HG03095 (cell line): ENCODE results near the gene HNRNPF.
A peak's percentile ranks its signal among the peaks of the same experiment; 100 is the strongest.
"Not testable (repeated sequence)": the region's sequence is repeated elsewhere in the genome, so short reads cannot be mapped to it uniquely, and the experiment has no call there.

Experiments used
- ATAC-seq: cut with Tn5 transposase; IDR thresholded peaks from one replicate; pipeline ENCODE4 v1.9.1; 2021; ENCODE audit warnings: moderate library complexity; ENCODE audit not compliant: unreplicated experiment

Gene HNRNPF

GRCh38 chr10:43351301-43351700, 57.7 kb downstream of the HNRNPF start:
- no peak for ATAC-seq

- no peak for ATAC-seq
Measured at GRCh38 chr10:43350686-43351085, 58.3 kb downstream of the HNRNPF start.

GRCh38 chr10:43350156-43350555, 58.8 kb downstream of the HNRNPF start:
- ATAC-seq: no peak

GRCh38 chr10:43348511-43349312, 60.3 kb downstream of the HNRNPF start:
- peak; percentile 99 for ATAC-seq

GRCh38 chr10:43347997-43348396, 61.0 kb downstream of the HNRNPF start:
- no peak for ATAC-seq

GRCh38 chr10:43344051-43344450, 64.9 kb downstream of the HNRNPF start:
- ATAC-seq: no peak

GRCh38 chr10:43343126-43343525, 65.9 kb downstream of the HNRNPF start:
- ATAC-seq: no peak

- ATAC-seq: no peak
Measured at GRCh38 chr10:43342279-43343125, 66.5 kb downstream of the HNRNPF start.

- ATAC-seq: no peak
Measured at GRCh38 chr10:43341450-43341849, 67.5 kb downstream of the HNRNPF start.

- ATAC-seq: no peak
Measured at GRCh38 chr10:43340619-43341018, 68.4 kb downstream of the HNRNPF start.

- no peak for ATAC-seq
Measured at GRCh38 chr10:43340101-43340500, 68.9 kb downstream of the HNRNPF start.

GRCh38 chr10:43339136-43339535, 69.8 kb downstream of the HNRNPF start:
- no peak for ATAC-seq

- ATAC-seq: no peak
Measured at GRCh38 chr10:43338117-43338516, 70.9 kb downstream of the HNRNPF start.

GRCh38 chr10:43337536-43337935, 71.5 kb downstream of the HNRNPF start:
- ATAC-seq: not testable (repeated sequence)

GRCh38 chr10:43336641-43337318, 72.2 kb downstream of the HNRNPF start:
- no peak for ATAC-seq

- no peak for ATAC-seq
Measured at GRCh38 chr10:43336061-43336460, 72.9 kb downstream of the HNRNPF start.
